GM21723 (cell line): ENCODE results near the gene ZNF141.
"Not testable (repeated sequence)": the region's sequence is repeated elsewhere in the genome, so short reads cannot be mapped to it uniquely, and the experiment has no call there.

ENCODE experiments used
- ATAC-seq: cut with Tn5 transposase; IDR thresholded peaks from one replicate; pipeline ENCODE4 v1.9.1; 2021; ENCODE audit warnings: mild to moderate bottlenecking, moderate library complexity; ENCODE audit not compliant: unreplicated experiment

Gene ZNF141

GRCh38 chr4:337143-337931 is at the start of gene ZNF141:
Gene ZNF141, plus strand, starts transcription at chr4:337814. Its CDS starts 170 bp downstream, at chr4:337984.
- ATAC-seq, result peak; percentile 95

- ATAC-seq, result no peak
Measured at GRCh38 chr4:288891-289290, 48.7 kb upstream of the ZNF141 start.

- no peak for ATAC-seq
Measured at GRCh38 chr4:294732-295131, 42.9 kb upstream of the ZNF141 start.

- ATAC-seq, result no peak
Measured at GRCh38 chr4:302381-302780, 35.2 kb upstream of the ZNF141 start.

- ATAC-seq, result not testable (repeated sequence)
Measured at GRCh38 chr4:304516-304915, 33.1 kb upstream of the ZNF141 start.

- no peak for ATAC-seq
Measured at GRCh38 chr4:304969-305680, 32.5 kb upstream of the ZNF141 start, which contains the start of gene ZNF732. Gene ZNF732, minus strand, starts transcription at chr4:305474. Its CDS starts 164 bp downstream, at chr4:305310.

GRCh38 chr4:306551-306961 is 31.1 kb upstream of the ZNF141 start:
- peak; percentile 72 for ATAC-seq

GRCh38 chr4:309807-310206 is 27.8 kb upstream of the ZNF141 start:
- ATAC-seq, result no peak

- ATAC-seq, result no peak
Measured at GRCh38 chr4:314296-314903, 23.2 kb upstream of the ZNF141 start.

GRCh38 chr4:328729-329128 is 8.9 kb upstream of the ZNF141 start:
- ATAC-seq, result no peak

GRCh38 chr4:335515-335914 is 2.1 kb upstream of the ZNF141 start:
- no peak for ATAC-seq

- peak; percentile 1 for ATAC-seq
Measured at GRCh38 chr4:336099-336892, 1.3 kb upstream of the ZNF141 start.

GRCh38 chr4:336893-337142 is 796 bp upstream of the ZNF141 start:
- ATAC-seq, result peak; percentile 11

- peak; percentile 43 for ATAC-seq
Measured at GRCh38 chr4:337932-338758, 531 bp downstream of the ZNF141 start.

GRCh38 chr4:338759-339097 is 1.1 kb downstream of the ZNF141 start:
- no peak for ATAC-seq

- no peak for ATAC-seq
Measured at GRCh38 chr4:340011-340410, 2.4 kb downstream of the ZNF141 start.

GRCh38 chr4:373062-373839 is 35.6 kb downstream of the ZNF141 start:
- no peak for ATAC-seq

GRCh38 chr4:374298-375160 is 36.9 kb downstream of the ZNF141 start:
- no peak for ATAC-seq
